Activated CD8-positive, alpha-beta memory T cell treated with anti-CD3 and anti-CD28 coated beads for 48 hours (primary cell): ENCODE results near the gene MEX3D.
A peak's percentile ranks its signal among the peaks of the same experiment; 100 is the strongest.

Experiments used
- DNase-seq, 3 experiments: peaks; one replicate each; pipeline ENCODE4 v3.0.0-alpha.2; 2020; ENCODE audit warnings: low read depth in 2 of 3, low spot score in 2 of 3

The MEX3D gene

GRCh38 chr19:1598777-1599459 is 30.8 kb upstream of the MEX3D start:
- no peak for DNase-seq

GRCh38 chr19:1593501-1593772 is 25.3 kb upstream of the MEX3D start:
- no peak for DNase-seq

GRCh38 chr19:1592755-1593500 is 24.8 kb upstream of the MEX3D start, which contains the start of gene MBD3:
Gene MBD3, minus strand, starts transcription at chr19:1592865. Its CDS starts 234 bp downstream, at chr19:1592631.
- peak; percentile 65 to 84 (median 66) for DNase-seq

GRCh38 chr19:1592024-1592754 is 24.1 kb upstream of the MEX3D start:
- peak; percentile 70 to 71 (median 71) for DNase-seq

GRCh38 chr19:1591421-1592023 is 23.4 kb upstream of the MEX3D start:
- DNase-seq = no peak

- DNase-seq = no peak
Measured at GRCh38 chr19:1590641-1591397, 22.7 kb upstream of the MEX3D start.

- DNase-seq = no peak
Measured at GRCh38 chr19:1587872-1588271, 19.7 kb upstream of the MEX3D start.

GRCh38 chr19:1585243-1585580 is 17.1 kb upstream of the MEX3D start:
- no peak for DNase-seq

- no peak for DNase-seq
Measured at GRCh38 chr19:1584500-1585242, 16.5 kb upstream of the MEX3D start.

GRCh38 chr19:1582201-1582600 is 14.1 kb upstream of the MEX3D start:
- no peak for DNase-seq

GRCh38 chr19:1580957-1581356 is 12.8 kb upstream of the MEX3D start:
- DNase-seq = no peak

GRCh38 chr19:1580382-1580781 is 12.3 kb upstream of the MEX3D start:
- DNase-seq = no peak

- no peak for DNase-seq
Measured at GRCh38 chr19:1579222-1579621, 11.1 kb upstream of the MEX3D start.

GRCh38 chr19:1577929-1578618 is 9.9 kb upstream of the MEX3D start:
- no peak for DNase-seq

GRCh38 chr19:1577090-1577928 is 9.2 kb upstream of the MEX3D start:
- no peak for DNase-seq

- no peak for DNase-seq
Measured at GRCh38 chr19:1576242-1577089, 8.3 kb upstream of the MEX3D start.

GRCh38 chr19:1575323-1576241 is 7.5 kb upstream of the MEX3D start:
- no peak for DNase-seq
